GM19099 (cell line): ENCODE data around the gene GUCY1A1.

ENCODE experiments used
- POLR2A ChIP-seq: IDR thresholded peaks from 3 replicates; pipeline ENCODE4 v1.6.1; 2011; ENCODE audit warnings: low read depth; ENCODE audit not compliant: insufficient read length; ENCODE audit errors: extremely low read depth

Gene GUCY1A1

DNA sequence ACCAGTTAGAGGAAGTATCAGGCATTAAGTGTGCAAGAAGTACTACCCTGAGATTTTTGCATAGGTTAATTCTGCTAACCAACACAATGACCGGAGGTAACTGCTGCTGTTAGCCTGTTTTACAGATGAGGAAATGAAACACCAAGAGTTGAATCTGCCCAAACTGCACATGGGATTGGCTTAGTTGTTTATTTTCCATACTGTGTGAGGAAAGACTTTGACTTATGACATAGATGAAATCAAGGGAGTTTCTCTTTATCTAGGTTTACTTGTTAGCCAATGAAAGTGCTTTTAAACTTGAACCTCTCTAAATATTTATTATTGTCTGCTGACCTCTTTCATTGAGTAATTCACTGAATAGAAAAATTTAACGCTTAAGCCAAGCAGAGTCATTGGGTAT is 102.4 kb downstream of the GUCY1A1 start:
- no peak for TF ChIP-seq POLR2A

DNA sequence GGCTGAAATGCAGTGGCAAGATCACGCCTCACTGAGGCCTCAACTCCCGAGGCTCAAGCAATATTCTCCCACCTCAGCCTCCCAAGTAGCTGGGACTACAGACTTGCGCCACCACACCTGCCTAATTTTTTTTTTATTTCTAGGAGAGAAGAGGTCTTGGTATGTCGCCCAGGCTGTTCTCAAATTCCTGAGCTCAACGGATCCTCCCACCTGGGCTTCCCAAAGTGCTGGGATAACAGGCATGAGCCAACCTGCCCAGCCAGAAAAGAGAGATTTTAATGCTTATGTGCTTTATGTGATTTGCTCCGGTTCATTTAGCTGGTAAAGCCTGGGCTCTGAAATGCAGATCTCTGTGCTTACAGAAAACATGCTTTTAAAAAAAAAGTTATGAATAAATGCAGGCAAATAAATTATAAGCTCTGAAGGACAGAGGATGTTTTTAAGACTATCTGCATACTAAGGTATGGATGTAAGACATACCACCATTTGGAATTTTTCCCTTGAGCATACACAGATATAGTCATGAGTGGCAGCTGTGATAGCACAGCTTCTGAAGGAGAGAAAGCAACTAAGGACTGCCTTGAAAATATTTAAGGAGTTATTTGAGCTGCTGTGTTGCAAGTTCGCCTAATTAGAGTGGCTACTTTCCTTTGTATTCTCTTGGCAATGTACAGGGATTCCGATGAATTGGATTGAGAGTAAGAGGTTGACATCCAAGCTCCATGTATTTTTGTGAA is 106.0 kb downstream of the GUCY1A1 start:
- no peak for TF ChIP-seq POLR2A

DNA sequence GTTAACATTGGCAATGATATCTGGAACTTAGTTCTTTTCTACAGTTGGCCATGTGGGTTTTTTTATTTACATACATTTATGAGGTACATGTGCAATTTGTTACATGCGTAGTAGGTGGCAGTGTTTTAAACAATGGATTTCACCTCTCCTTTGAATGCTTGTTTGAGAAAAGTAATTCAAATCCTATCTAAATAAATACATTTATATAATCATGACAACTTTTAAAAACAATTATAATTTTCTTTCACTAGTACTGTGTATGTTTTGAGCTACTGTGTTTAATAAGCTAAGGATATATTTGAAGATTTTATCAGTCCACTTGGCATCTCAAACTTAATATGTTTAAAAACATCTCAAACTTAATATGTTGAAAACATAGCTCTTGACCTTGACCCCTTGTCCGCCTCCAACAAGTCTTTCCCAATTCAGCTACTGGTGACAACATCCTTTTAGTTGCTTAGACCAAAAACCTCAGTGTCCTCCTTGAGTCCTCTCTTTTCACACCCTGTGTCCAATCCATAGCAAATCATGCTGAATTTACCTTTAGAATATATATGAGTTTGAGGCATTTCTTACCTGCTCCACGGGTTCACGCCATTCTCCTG is 106.7 kb downstream of the GUCY1A1 start:
- no peak for TF ChIP-seq POLR2A

DNA sequence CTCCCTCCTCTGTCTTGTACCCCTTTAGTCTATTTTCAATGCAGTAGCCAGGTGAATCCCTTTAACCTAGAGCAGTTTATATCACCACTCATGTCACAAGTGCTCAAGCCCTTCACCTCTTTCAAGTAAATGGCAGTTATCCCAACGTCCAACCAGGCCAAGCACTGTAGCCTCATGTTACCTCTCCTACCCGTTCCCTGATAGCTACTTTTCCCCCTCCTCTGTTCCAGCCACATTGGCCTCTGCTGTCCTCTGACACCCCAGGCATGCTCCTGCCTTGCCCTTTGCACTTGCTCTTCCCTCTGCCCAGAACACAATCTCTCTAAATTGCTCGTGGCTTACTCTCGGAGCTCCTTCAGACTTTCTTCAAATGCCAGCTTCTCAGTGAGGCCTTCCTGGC is 107.4 kb downstream of the GUCY1A1 start:
- TF ChIP-seq POLR2A = no peak

DNA sequence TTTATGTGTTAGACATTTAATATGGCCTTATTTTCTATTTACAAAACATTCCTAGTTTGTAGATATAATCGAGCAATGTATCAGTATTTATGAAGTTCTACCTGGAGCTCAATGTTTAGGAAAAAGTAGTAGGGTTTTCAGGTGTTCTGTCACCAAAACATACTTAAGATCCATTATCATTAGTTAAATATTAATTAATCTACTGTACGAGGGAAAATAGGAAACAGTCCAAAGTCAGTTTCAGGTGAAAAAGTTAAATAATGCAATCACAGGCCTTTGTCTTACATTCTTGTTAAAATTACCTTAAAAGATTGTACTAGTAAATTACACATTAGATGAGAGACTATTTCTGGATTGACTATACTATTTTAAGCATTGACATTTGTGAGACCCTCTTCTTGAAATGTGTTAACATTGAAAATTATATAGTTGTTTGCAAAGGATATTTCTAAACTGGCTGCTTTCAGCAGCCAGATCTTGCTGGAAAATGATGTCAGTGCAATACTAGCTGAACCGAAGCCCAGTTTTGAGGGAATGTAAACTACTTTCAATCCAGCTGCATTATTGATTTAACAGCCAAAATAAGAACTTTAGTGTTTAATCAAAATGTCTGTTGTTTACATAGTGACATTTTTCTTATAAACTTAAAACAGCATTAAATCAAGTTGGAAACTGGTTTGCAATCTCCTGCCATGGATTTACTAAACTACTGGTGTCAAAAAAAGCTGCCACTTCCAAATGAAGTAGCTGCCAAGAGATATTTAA is 111.5 kb downstream of the GUCY1A1 start:
- no peak for TF ChIP-seq POLR2A

DNA sequence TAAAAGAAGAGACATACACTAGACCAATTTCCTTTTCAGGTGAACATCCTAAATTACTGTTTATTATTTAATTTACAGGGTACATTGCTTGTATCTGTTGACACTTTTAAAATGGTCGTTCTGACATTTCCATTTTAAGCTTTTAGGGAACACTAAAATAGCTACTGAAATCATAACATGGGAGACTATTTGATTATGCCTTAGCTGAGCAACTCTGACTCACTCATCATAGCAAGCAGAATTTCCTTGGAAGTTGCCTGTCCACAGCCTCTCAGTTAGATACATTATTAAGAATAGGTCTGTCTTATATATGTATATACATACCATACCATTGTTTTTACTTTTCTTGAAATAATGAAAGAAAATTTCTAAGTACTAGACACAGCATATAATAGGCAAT is 114.1 kb downstream of the GUCY1A1 start:
- no peak for TF ChIP-seq POLR2A

DNA sequence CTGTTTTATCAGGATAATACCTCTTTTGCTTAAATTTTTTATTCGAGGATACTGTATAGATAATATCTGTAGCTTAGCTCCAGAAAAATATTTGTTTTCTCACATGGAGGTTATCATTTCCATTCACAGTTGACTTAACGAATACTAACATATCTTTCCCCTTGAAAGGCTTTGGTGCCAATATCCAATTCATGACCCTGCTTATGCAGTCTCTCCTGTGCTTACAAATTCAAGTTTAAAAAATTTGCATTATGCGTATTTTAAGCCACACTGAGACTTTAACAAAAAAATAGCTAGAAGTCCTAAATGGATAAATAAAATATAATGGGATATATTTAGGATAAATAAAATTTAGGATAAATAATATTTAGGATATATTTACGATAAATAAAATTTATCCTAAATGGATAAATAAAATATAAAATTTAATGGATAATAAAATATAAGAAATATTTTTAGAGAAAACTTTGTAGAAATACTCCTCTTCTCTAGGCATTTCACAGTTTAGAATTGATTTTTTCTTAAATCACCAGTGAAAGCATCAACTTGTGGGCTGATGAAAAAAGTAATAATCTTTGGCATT is 114.7 kb downstream of the GUCY1A1 start:
- TF ChIP-seq POLR2A = no peak
